K562 (cell line): ENCODE results near the gene DMAC2. TPM values are rescaled to one million over a fixed set of nuclear protein-coding genes. Genes with fewer than 3 reads are reported as not detected.

Experiments
- BMI1 ChIP-seq: fragments of 150-350 bp; IDR thresholded peaks from 2 replicates; pipeline ENCODE4 v1.6.1; 2014; ENCODE audit warnings: low read length
- C11orf30 ChIP-seq: fragments of 450-650 bp; IDR thresholded peaks from 2 replicates; pipeline ENCODE4 v1.6.1; 2016; ENCODE audit warnings: low read depth, mild to moderate bottlenecking
- CBFA2T3 ChIP-seq: fragments of 450-650 bp; IDR thresholded peaks from 2 replicates; pipeline ENCODE4 v1.6.1; 2017
- PHF21A ChIP-seq: fragments of 450-650 bp; IDR thresholded peaks from 2 replicates; pipeline ENCODE4 v1.6.1; 2017; ENCODE audit warnings: low read depth, borderline replicate concordance
- RBM34 ChIP-seq: fragments of 200-400 bp; formaldehyde crosslinking; IDR thresholded peaks from 2 replicates; pipeline ENCODE4 v1.6.1; 2018; ENCODE audit warnings: low read length, borderline replicate concordance; ENCODE audit not compliant: insufficient read depth
- SAP30 ChIP-seq: fragments of 200-600 bp; sonication (generic); IDR thresholded peaks from 2 replicates; pipeline ENCODE4 v1.6.1; 2012; ENCODE audit warnings: borderline replicate concordance, low read depth, mild to moderate bottlenecking, moderate library complexity, low read length, control low read depth, inconsistent platforms; ENCODE audit not compliant: insufficient read depth, poor library complexity, severe bottlenecking
- polyA plus RNA-seq, 8 experiments: library from polyadenylated mRNA; depleted of rRNA in 4 of 8; stranded (reverse) in 5 of 8; unstranded in 3 of 8; fragments of >200 nt; fragmentation: Nextera tagmentation in 2 of 8; fragmentation: Illumina TruSeq in 1 of 8; extraction: Ambion mirVana in 2 of 8; extraction: Trizol in 1 of 8; gene quantifications; 2 replicates each; pipeline versions ENCODE4 v1.2.1 to v1.2.3, GENCODE V29; 2011 to 2014; ENCODE audit warnings: inconsistent platforms in 1 of 8, missing spikeins in 1 of 8
- total RNA-seq, 7 experiments: library from RNA; depleted of rRNA in 6 of 7; stranded (reverse); fragments of >200 nt in 6 of 7; fragmentation: Illumina TruSeq in 2 of 7; extraction: Trizol in 2 of 7; gene quantifications; 2 replicates each; pipeline versions ENCODE4 v1.2.1 to v1.2.3, GENCODE V29; 2011 to 2021; ENCODE audit warnings: low replicate concordance in 1 of 7
- TF ChIP-seq, protein P1 (sequence below), 2 experiments: fragments of 450-650 bp; IDR thresholded peaks; 2 replicates each; pipeline ENCODE4 v1.6.1; 2018; ENCODE audit warnings: mild to moderate bottlenecking in 2 of 2, low read depth in 1 of 2; ENCODE audit not compliant: partially characterized antibody in 2 of 2
- TF ChIP-seq, protein P2 (sequence below), 3 experiments: fragments of 200-800 bp in 1 of 3; sonication (Bioruptor generic) in 1 of 3; sonication (generic) in 1 of 3; formaldehyde crosslinking in 1 of 3; IDR thresholded peaks; 2 replicates each; pipeline versions ENCODE4 v1.6.1 to v1.8.0; 2016 to 2022; ENCODE audit warnings: mild to moderate bottlenecking in 2 of 3, missing compliant biosample characterization in 2 of 3, missing genetic modification characterization in 2 of 3, missing genetic modification reagents in 1 of 3

DMAC2 gene
- total and polyA plus RNA-seq, 9 of the 15 experiments (the other 6 are each of a cell fraction or from before 2014, with no cell fraction given), result 12.9 to 61.2 (median 43.1) TPM

DNA sequence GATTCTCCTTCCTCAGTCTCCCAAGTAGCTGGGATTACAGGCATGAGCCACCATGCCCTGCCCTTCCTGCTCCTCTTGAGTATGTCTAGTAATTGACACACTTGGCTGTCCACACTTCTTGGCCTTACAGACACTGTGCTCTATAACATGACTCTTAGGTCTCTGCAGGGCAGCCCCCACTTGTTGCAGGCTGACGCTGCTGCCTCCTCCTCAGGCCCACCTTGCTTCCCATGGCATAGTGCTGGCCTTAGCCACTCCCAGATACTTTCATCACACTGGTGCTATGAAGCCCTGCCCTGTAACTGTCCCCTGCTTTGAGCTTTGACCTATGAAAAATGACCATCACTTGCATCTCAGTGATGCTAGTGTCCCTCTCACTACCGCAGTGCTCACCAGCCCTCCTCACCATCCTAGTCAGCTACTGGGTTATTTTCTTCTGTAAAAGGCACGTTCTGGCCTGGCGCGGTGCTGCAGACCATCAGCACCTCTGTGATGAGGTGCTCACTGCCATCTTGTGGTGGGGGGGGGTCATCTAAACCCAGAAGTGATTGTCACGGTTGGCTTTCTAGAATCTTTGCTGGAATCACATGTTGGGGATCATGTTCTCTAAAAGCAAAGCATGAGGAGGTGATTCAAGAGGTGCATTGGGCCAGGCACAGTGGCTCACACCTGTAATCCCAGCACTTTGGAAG lies 13.0 kb upstream of the DMAC2 start (continued):
- TF ChIP-seq, protein P1, sequence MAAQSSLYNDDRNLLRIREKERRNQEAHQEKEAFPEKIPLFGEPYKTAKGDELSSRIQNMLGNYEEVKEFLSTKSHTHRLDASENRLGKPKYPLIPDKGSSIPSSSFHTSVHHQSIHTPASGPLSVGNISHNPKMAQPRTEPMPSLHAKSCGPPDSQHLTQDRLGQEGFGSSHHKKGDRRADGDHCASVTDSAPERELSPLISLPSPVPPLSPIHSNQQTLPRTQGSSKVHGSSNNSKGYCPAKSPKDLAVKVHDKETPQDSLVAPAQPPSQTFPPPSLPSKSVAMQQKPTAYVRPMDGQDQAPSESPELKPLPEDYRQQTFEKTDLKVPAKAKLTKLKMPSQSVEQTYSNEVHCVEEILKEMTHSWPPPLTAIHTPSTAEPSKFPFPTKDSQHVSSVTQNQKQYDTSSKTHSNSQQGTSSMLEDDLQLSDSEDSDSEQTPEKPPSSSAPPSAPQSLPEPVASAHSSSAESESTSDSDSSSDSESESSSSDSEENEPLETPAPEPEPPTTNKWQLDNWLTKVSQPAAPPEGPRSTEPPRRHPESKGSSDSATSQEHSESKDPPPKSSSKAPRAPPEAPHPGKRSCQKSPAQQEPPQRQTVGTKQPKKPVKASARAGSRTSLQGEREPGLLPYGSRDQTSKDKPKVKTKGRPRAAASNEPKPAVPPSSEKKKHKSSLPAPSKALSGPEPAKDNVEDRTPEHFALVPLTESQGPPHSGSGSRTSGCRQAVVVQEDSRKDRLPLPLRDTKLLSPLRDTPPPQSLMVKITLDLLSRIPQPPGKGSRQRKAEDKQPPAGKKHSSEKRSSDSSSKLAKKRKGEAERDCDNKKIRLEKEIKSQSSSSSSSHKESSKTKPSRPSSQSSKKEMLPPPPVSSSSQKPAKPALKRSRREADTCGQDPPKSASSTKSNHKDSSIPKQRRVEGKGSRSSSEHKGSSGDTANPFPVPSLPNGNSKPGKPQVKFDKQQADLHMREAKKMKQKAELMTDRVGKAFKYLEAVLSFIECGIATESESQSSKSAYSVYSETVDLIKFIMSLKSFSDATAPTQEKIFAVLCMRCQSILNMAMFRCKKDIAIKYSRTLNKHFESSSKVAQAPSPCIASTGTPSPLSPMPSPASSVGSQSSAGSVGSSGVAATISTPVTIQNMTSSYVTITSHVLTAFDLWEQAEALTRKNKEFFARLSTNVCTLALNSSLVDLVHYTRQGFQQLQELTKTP (IDR thresholded peaks at IDR 0.05; ENCODE audit: low read depth in 1 of 2, partially characterized antibody in 2 of 2), result no peak
- TF ChIP-seq RBM34 (no peak), CBFA2T3 (no peak), BMI1 (no peak), C11orf30 (no peak), SAP30 (no peak), PHF21A (no peak)
- TF ChIP-seq, protein P2, sequence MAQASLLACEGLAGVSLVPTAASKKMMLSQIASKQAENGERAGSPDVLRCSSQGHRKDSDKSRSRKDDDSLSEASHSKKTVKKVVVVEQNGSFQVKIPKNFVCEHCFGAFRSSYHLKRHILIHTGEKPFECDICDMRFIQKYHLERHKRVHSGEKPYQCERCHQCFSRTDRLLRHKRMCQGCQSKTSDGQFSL (CRISPR knock-in tag; IDR thresholded peaks at IDR 0.05), result 0 out of 2 replicates have a peak, but pooled peaks have one; percentile 33
- TF ChIP-seq, protein P2 (tag; IDR thresholded peaks at IDR 0.05), result no peak
